Measurements from ENCODE around the gene PDHA1. TPM values are rescaled to one million over a fixed set of nuclear protein-coding genes. Genes with fewer than 3 reads are reported as not detected.

PDHA1 gene
- total RNA-seq, 1 donor from 2014 or later: 147 TPM

DNA sequence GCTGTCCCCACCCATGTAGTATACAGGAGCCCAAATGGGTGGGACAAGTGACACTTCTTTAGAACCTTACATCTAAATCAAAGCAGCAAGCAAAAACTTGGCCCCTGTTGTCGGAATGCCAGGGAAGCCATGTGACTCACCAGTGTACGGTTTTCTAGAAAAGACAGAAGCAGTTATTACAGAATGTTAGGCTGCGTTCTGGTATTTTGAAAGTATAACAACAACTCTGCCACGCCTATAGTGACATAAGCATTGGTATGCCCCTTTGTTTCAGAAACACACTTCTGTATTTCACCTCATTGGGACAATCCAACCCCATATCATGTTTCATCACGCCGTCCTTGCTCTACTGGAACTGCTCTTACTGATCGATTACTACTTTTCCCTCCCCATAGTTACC, 14.8 kb downstream of the PDHA1 start:
- no peak overlapping the region for H3K4me3 ChIP-seq (ENCODE audit: low read depth, low read length)
- TF ChIP-seq, protein P1, sequence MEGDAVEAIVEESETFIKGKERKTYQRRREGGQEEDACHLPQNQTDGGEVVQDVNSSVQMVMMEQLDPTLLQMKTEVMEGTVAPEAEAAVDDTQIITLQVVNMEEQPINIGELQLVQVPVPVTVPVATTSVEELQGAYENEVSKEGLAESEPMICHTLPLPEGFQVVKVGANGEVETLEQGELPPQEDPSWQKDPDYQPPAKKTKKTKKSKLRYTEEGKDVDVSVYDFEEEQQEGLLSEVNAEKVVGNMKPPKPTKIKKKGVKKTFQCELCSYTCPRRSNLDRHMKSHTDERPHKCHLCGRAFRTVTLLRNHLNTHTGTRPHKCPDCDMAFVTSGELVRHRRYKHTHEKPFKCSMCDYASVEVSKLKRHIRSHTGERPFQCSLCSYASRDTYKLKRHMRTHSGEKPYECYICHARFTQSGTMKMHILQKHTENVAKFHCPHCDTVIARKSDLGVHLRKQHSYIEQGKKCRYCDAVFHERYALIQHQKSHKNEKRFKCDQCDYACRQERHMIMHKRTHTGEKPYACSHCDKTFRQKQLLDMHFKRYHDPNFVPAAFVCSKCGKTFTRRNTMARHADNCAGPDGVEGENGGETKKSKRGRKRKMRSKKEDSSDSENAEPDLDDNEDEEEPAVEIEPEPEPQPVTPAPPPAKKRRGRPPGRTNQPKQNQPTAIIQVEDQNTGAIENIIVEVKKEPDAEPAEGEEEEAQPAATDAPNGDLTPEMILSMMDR (conservative IDR thresholded peaks at IDR 0.05; ENCODE audit: low read depth, low read length): no peak
- no peak for DNase-seq (ENCODE audit: low read depth)

- DNase-seq (ENCODE audit: low read depth): no peak
- H3K4me3 ChIP-seq (ENCODE audit: low read depth, low read length): no peak overlapping the region
- TF ChIP-seq, protein P1 (conservative IDR thresholded peaks at IDR 0.05; ENCODE audit: low read depth, low read length): no peak
Observed at GRCh38 chrX:19360903-19361302, 17.2 kb downstream of the PDHA1 start.

- TF ChIP-seq, protein P1 (conservative IDR thresholded peaks at IDR 0.05; ENCODE audit: low read depth, low read length): no peak
- H3K4me3 ChIP-seq (ENCODE audit: low read depth, low read length): no peak overlapping the region
- no peak for DNase-seq (ENCODE audit: low read depth)
Observed at GRCh38 chrX:19361701-19362100, 18.0 kb downstream of the PDHA1 start.

DNA sequence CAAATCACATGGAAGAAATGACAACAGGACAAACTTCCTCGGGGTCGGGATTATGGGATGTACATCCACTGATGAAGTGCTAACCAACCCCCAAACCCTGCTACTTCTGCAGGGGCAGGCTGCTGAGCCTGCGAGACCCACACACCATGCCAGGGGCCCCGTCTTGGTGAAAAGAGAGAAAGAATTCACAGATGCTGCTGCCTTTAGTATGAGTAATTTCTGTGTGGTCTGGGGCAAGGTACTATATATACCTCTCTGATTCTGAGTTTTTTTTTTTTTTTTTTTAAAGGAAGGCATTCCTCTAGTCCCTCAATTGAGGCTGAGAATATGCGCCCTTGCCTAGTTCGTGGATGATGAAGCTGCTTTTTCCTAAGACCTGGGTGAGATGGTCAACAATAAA, 24.8 kb downstream of the PDHA1 start:
- H3K4me3 ChIP-seq (ENCODE audit: low read depth, low read length): no peak overlapping the region
- TF ChIP-seq, protein P1 (conservative IDR thresholded peaks at IDR 0.05; ENCODE audit: low read depth, low read length): no peak
- DNase-seq (ENCODE audit: low read depth): no peak

- DNase-seq (ENCODE audit: low read depth): no peak
- H3K4me3 ChIP-seq (ENCODE audit: low read depth, low read length): no peak overlapping the region
- TF ChIP-seq, protein P1 (conservative IDR thresholded peaks at IDR 0.05; ENCODE audit: low read depth, low read length): no peak
Observed at GRCh38 chrX:19370061-19370460, 26.3 kb downstream of the PDHA1 start.

GRCh38 chrX:19372170-19372546, 28.4 kb downstream of the PDHA1 start:
- no peak for DNase-seq (ENCODE audit: low read depth)
- peak overlapping the region; percentile 40 for H3K4me3 ChIP-seq (ENCODE audit: low read depth, low read length)
- TF ChIP-seq, protein P1 (conservative IDR thresholded peaks at IDR 0.05; ENCODE audit: low read depth, low read length): peak; percentile 73

- H3K4me3 ChIP-seq (ENCODE audit: low read depth, low read length): peak overlapping the region; percentile 40
- TF ChIP-seq, protein P1 (conservative IDR thresholded peaks at IDR 0.05; ENCODE audit: low read depth, low read length): no peak
- no peak for DNase-seq (ENCODE audit: low read depth)
Observed at GRCh38 chrX:19372547-19373331, 29.0 kb downstream of the PDHA1 start.

Data from epithelial cell of proximal tubule (primary cell).